MV-4-11 (cell line): ENCODE measurements around the gene TOX3.
A peak's percentile ranks its signal among the peaks of the same experiment; 100 is the strongest.

Source experiments
- DNase-seq: peaks from one replicate; lab custom pipeline; 2025; lab: John Stamatoyannopoulos, UW

Gene TOX3

DNA sequence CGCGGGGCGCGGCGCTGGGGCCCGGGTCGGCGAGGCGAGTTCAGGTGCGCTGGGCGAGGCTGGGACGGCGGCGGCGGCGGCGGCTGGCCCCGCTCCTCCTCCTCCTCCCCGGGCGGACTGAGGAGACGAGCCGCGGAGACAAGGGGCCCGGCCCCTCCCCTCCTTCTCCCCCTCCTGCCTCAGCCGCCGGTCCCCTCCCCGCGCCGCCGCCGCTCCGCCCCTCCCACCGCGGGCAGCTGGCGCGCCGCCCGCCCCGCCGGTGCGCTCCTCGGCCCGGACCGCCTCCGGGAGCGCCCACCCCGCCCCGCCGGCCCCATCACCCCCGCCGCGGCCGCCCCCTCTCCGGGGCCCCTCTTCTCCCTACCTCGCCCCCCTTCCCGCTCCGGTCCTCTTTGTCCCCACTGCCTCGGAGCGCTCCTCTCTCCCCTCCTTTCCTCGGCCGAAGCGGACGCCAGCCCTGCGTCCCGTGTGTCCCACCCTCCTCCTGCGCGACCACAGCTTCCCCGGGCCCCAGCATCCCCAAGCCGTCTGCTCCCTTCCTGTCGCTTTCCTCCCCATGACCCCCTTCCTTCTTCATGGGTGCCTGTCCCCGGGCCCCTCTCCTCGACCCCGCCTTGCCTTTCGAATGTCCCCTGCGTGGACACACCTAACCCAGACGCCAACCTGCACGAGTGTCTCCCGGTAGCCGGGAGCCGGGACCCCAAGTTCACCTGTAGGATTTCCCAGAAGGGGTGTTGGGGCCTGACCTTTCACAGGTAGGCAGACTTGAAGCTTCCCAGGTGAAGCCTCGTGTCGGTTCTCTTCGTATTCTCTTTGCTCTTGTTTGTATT, at the start of gene TOX3:
TSS of gene TOX3 (minus strand) at position 140 of the 830 bp plus-strand sequence. CDS start 420 bp downstream, outside the sequence.
- DNase-seq = no peak

GRCh38 chr16:52592778-52593177, 45.8 kb upstream of the TOX3 start:
- no peak for DNase-seq

- no peak for DNase-seq
Observed at GRCh38 chr16:52591934-52592592, 45.1 kb upstream of the TOX3 start.

GRCh38 chr16:52591471-52591870, 44.5 kb upstream of the TOX3 start:
- DNase-seq = no peak

DNA sequence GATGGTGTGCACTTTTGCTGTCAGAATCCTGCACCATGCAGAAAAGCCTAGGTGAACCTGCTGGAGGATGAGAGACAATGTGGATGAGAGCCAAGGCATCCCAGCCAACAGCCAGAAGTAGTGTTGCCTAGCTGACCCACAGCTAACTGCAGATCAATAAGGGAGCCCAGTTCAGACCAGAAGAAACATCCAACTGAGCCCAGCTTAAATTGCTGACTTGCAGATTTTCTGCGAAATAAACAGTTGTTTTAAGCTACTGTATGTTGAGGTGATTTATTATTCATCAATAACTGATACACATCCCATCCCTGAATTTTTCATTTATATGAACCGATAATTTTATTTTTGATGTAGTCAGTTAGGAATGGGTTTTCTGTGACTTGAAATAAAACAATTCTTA, 39.2 kb upstream of the TOX3 start:
- no peak for DNase-seq

DNA sequence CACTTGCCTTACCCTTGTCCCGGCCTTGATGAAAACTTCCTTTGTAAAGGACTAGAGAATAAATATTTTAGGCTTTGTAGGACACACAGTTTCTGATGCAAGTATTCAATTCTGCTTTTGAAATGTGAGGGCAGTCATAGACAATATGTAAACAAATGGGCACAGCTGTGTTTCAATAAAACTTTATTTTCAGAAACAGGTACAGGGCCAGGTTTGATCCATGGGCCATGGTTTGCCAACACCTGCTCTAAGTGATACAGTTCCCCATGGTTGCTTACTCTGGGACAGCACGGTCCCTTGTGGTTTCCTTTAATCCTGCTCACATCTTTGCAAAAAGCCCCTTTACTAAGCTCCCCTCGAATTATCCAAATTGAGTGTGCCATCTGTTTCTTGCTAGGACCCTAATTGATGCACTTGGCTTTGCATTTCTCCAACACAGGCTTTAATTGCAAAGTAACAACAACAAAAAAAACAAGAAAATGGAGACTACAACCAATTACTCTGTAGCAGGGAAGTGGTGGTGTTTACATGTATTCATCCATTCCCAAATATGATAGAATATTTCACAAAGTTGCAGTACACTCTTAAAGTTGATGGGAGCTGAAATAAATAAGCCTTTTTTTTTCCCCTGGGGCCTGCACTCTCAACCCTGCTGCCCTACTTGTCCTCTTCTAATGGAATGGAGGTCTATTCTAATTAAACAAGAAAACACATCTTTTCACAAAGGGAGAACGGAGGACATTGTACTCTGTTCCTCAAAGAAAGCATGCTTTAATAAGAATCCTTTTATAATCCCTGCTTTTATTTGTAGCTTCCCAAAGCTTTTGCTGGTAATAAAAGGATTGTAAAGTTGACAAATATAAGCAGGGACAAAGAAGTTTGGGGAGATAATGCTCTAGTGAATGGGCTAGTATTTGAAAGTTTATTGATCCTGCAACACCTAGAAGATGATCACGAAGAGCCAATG, 37.7 kb upstream of the TOX3 start:
- no peak for DNase-seq

DNA sequence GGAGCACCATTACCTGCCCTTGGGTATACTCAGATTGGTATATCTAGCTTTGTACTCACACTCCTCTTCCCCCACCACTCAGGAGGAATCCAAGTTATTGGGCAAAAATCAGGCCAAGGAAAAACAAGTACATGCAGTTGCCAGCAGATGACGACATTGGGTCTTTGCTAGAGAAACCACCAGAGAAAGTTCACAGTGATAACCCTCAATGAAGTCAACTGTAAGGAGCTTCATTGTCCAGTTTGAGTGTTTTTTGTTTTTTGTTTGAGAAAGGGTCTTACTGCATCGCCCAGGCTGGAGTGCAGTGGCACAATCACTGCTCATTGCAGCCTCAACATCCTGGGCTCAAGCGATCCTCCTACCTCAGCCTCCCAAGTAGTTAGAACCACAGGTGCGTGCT, 34.6 kb upstream of the TOX3 start:
- no peak for DNase-seq

DNA sequence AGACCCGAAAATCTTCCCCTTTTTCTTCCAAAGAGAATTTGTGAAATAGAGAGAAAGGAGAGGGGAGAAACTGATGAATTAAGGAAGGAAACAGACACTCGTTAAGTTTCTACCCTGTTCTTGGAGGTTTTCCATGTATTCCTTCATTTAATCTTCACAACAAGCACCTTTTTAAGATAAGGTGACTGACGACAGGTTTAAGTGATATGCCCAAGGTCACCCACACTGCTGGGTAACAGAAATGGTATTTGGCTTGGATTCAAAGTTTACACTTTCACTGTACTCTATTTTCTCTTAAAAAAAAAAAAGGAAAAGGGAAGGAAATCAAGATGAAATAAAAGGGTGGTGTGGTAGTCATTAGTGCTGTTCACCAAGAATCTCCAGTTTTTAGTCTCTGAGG, 33.5 kb upstream of the TOX3 start:
- no peak for DNase-seq

GRCh38 chr16:52578829-52579498, 32.0 kb upstream of the TOX3 start:
- DNase-seq = no peak

GRCh38 chr16:52578007-52578828, 31.3 kb upstream of the TOX3 start:
- DNase-seq = no peak

DNA sequence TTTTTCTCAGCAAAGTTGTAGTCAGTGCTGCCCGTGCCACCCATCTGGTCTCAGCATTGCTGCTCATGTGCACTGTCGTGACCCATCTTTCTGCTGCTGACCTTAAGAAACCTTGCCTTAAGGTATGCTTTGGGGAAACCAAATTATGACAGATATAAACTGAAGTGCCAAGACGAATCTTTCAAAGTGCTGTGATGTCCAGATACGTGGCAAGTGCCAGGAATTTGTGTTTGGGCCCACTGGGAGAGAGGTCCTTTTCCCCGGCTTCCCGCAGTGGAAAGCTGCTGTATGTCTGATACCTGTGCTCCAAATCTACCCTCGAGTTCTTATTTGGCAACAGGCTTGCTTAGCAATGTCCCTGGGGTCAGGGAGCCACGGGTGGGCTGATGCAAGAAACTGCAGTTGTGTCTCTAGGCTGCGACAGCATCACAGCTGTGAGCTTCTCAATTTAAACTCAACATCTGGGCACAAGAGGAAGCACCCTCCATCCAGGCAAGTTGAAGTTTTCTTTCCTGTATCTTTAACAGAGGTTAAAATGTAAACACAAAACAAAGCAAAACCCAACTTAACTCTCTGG, 30.3 kb upstream of the TOX3 start:
- peak; percentile 30 for DNase-seq

GRCh38 chr16:52573365-52574299, 26.7 kb upstream of the TOX3 start:
- DNase-seq = peak; percentile 81

GRCh38 chr16:52572656-52573055, 25.7 kb upstream of the TOX3 start:
- peak; percentile 86 for DNase-seq

DNA sequence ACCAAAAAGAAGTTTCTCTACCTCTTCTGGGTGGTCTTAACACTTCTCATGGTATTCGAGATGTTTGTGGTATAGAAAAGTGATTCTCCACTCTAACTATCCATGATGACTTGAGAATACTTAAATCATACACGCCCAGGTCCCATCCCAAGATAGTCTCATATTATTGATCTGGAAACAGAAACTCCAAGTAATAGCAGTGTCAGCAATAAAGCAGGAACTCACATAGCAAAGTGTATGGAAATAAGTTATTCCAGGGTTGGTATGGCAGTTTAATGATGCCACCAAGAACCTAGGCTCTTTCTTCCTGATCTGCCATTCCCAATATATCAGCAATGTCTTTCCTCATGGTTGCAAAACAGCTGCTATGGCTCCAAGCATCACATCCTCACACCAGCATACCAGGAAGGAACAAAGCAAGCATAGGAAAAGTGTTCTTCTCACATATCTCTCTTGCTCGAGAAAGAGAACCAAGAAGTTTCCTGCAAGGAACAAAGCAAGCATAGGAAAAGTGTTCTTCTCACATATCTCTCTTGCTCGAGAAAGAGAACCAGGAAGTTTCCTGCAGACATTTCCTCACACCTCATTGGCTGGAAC, 23.6 kb upstream of the TOX3 start:
- no peak for DNase-seq

DNA sequence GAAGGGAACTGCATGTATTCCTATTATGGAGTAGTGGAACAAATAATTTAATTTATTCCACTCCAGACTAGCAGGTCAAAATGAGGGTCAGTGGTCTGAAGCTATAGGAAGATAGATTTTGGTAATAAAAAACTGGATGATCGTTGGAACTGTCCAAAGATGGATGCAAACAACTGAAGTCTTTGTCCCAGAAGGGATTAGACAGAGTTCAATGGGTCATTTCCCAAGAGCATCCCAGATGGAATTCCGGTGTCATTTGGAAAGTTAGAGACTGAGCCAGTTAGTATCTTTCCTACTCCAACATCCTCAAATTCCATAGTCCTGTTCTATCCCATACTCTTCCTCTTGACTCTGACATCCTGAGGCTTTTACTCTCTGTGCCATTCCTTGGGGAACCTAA, 22.8 kb upstream of the TOX3 start:
- DNase-seq = no peak

DNA sequence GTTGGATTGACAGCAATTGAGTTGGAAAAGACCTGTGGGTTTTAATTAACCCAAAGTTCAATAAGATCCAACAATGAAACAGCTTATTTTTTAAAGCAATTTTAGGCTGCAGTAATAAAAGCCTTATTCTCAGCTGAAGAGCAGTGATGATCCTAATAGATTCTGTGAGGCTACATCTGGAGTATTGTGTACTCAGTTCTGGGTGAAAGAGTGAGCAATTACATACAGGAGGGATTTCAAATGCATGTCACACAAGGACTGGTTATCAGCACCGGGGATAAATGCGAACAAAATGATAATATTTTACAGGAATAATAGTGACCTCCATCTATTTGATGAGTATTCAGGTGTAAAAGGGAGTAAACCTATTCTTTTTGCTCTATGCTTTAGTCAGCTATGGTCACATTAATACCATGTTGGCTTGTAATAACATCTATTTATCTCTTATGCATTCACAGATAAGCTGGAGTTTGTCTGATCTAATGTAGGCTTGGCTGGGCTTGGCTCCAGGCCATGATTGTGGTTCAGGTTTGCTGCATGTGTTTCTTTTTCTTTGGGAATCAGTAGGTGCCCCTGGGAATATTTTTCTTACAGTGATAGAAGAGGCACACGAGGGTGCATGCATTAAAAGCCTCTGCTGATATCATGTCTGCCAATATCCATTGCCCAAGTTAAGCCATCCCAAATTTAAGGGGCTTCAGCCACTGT, 22.2 kb upstream of the TOX3 start:
- no peak for DNase-seq

GRCh38 chr16:52568495-52568894, 21.6 kb upstream of the TOX3 start:
- no peak for DNase-seq

DNA sequence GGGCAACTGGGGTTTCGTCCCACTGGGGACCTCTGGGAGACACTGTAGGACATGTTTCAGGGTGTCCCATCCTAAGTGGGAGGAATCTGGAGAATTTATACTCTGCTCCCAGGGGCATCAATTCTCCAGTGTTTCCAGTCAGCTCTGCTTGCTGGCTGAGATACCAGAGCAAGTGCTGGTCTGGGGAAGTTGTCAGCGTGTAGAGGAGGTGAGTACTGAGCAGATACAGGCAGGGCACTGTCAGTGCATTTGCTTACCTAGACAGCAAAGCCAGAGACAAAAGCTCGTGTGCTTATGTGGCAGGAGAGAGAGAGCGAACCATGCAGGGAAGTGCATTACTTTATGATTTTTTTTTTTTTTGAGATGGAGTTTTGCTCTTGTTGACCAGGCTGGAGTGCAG, 20.2 kb upstream of the TOX3 start:
- DNase-seq = no peak
